Vagina (tissue), 2 donors: Measurements from ENCODE around the gene UBAP1L.

ENCODE experiments used
- CTCF ChIP-seq, 3 experiments: fragments of 450-650 bp in 2 of 3; fragments of 200-600 bp in 1 of 3; sonication (generic) in 1 of 3; IDR thresholded peaks; one replicate each; pipeline ENCODE4 v1.5.1; 2017 to 2019; ENCODE audit warnings: antibody characterized with exemption in 3 of 3, mild to moderate bottlenecking in 2 of 3, moderate library complexity in 2 of 3
- POLR2A ChIP-seq, 2 donors: fragments of 450-650 bp; IDR thresholded peaks; one replicate each; pipeline ENCODE4 v1.6.1; 2017; ENCODE audit warnings: antibody characterized with exemption in 2 of 2, mild to moderate bottlenecking in 2 of 2, moderate library complexity in 2 of 2
- POLR2AphosphoS5 ChIP-seq, 2 donors: sonication (generic); formaldehyde crosslinking; IDR thresholded peaks; one replicate each; pipeline ENCODE4 v1.9.0; 2017; ENCODE audit warnings: antibody characterized with exemption in 2 of 2, mild to moderate bottlenecking in 2 of 2, low read depth in 1 of 2; ENCODE audit not compliant: insufficient read depth in 1 of 2

- TF ChIP-seq CTCF (IDR thresholded peaks at IDR 0.05) (no peak), POLR2A (IDR thresholded peaks at IDR 0.05) (no peak), POLR2AphosphoS5 (IDR thresholded peaks at IDR 0.05; ENCODE audit: insufficient read depth in 1 of 2, low read depth in 1 of 2) (peak in 1 of 2 donors; percentile 17)
Observed at GRCh38 chr15:65055201-65055870, 59.7 kb downstream of the UBAP1L start.
